ENCODE results near the gene KPNA5. TPM values are rescaled to one million over a fixed set of nuclear protein-coding genes. Genes with fewer than 3 reads are reported as not detected.
"Not testable (repeated sequence)": the region's sequence is repeated elsewhere in the genome, so short reads cannot be mapped to it uniquely, and the experiment has no call there.

Gene KPNA5
- total RNA-seq, 1 donor from 2014 or later: 17.4 TPM

GRCh38 chr6:116705917-116706316, 24.9 kb downstream of the KPNA5 start:
- no peak for DNase-seq

- DNase-seq: no peak
Measured at GRCh38 chr6:116714296-116714695, 33.3 kb downstream of the KPNA5 start.

- no peak for DNase-seq
Measured at GRCh38 chr6:116714761-116715160, 33.8 kb downstream of the KPNA5 start.

DNA sequence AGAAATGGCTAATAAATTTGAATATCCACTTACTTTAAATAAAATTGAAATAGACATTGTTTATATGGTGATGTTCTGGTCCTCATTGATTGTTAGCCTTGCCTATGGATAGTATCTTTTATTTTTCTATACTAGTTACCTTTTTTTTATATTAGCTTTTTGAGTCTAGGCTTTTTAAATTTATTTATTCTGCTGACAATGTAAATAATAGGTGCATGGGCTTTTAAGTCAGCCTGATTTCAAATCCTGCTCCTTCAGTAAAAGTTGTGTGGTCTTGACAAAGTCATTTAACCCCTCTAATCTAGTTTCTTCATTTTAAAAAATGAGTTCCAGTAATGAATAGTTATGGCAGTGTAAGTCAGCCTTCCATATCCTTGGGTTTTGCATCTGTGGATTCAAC, 45.9 kb downstream of the KPNA5 start:
- no peak for DNase-seq

- DNase-seq: no peak
Measured at GRCh38 chr6:116730513-116730912, 49.5 kb downstream of the KPNA5 start.

DNA sequence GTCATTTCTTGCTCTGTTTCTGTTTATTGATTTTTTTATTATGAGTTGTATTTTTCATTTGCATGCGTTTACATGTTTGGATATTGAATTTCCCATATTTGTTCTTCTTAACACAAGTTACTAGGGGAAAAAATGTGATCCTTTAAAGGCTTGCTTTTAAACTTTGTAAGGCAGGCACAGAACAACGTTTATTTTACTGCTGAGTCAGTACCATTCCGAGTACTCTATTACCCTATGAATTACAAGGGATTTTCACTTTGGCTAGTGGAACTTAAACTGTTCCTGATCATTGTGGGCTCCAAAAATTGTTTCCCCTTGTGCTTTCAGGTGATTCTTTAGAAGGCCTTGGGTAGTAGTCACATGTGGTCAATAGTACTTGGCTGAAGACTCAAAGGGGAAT, 56.0 kb downstream of the KPNA5 start:
- no peak for DNase-seq

GRCh38 chr6:116740486-116740885, 59.5 kb downstream of the KPNA5 start:
- DNase-seq: not testable (repeated sequence)

GRCh38 chr6:116741571-116741970, 60.6 kb downstream of the KPNA5 start:
- DNase-seq: peak; percentile 65

DNA sequence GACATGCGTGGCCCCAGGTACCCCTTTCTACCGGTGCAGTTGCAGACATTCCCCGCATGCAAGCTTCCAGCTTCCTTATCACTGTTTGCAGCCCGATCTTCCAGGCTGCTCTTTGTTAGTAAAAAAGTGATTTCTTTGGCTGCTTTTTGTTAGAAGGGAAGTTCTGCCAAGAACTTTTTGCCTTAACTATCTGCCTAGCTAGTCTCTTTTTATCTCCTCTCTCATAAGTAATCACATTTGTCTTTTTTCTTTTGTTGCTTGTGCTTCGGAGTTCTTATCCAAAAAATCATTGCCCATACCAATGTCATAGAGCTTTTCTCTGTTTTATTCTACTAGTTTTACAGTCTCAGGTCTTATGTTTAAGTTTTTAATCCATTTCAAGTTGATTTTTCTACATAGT, 64.2 kb downstream of the KPNA5 start:
- no peak for DNase-seq

GRCh38 chr6:116761779-116762178, 80.8 kb downstream of the KPNA5 start:
- DNase-seq: no peak

- DNase-seq: no peak
Measured at GRCh38 chr6:116762235-116762634, 81.2 kb downstream of the KPNA5 start.

GRCh38 chr6:116763048-116763447, 82.0 kb downstream of the KPNA5 start:
- no peak for DNase-seq

DNA sequence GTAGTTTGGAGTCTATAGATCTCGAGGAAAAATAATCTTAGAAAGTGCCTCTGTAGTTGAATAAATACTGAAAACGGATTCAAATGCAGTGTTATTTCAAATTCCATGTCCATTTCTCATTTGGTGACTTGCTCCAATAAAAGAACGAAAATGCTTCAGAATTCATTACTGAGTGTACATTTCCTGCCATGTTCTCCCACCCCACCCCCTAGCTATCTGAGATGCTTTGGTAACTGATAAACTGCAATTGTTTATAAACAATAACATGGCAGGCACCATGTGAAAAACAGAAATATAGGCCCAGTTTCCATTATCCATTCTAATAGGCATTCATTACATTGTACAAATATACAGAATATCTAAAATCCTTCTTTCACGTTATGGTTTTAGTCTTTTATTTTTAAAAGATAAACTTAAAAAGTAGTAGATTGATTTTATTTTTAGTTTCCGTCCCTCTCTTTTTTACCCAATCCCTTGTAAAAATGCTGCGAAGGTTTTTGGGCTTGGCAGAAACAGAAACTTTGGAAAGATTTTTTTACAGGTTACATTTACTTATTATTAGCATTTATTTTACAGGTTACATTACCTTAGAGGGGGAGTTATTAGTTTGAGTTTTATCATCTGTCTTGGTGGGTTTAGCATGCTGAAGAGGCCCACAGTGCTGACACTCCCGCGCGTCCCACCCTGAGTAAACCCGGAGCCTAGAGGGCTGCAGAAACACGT, 83.1 kb downstream of the KPNA5 start:
- no peak for DNase-seq

GRCh38 chr6:116764629-116764960, 83.6 kb downstream of the KPNA5 start:
- DNase-seq: no peak

- peak; percentile 36 for DNase-seq
Measured at GRCh38 chr6:116764961-116765841, 84.2 kb downstream of the KPNA5 start, which contains the start of gene FAM162B. Gene FAM162B (minus strand): TSS chr6:116765719. CDS start chr6:116765576, 143 bp downstream.

DNA sequence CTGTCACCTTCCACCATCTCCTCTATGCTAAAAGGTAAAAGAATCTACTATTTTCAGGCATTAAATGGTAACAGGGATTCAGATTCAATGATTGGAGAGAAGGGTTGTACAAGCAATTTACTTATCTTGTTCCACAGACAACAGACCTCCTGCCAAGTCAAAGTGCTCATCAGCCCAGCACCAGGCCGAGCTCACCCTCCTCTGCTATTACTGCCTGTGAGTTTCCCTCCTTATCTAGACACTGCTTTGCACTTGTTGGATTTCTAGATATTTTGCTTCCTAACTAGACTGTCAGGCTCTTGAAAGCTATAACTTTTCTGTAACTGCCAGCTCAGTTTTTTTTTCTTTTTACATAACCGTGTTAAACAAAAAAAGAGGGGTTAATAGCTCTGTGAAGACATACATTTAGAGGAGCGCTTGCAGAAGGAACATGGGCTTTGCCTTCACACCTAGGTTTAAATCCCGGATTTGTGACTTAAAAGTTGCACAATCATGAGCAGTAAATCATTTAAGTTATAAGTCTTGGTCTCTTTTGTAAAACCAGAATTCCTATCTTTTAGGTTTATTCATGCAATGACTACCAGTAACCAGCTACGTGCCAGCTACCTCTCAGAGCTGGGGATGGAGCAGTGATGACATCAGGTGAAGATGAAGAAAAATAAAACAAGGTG, 85.6 kb downstream of the KPNA5 start:
- no peak for DNase-seq

DNA sequence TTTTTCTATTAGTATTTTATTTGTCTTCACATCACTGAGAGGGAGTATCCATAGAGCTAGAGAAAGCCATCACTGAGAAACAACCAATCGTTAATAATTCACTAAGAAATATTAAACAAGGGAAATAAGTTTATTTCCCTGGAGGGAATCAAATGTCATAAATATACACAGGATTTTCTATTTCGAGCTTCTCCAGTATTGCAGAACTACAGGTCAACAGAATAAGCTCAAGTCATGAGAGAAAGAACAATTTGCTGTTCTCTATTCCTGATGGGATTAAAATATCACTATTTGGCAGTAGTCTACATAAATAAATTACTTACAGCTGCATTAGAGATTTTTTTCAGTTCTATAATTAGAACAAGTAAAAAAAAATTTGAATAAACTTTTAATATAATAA, 86.7 kb downstream of the KPNA5 start:
- no peak for DNase-seq

DNA sequence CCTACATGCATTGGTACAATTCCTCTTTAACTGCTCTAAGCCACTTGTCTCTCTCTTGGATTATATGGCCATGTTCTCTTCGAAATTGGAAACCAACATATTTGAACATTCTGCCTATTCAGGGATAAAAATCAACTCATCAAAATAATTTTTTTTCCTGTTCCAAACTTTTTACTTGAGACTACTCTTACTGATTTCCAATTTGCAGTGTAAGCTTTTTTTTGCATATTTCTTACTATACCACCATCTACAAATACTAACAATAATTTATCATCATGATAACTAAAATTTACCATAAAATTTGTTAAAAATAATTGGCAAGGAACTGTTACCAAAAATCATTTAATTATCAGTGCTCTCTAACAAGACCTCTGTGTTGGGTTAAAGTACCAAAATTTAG, 91.4 kb downstream of the KPNA5 start:
- no peak for DNase-seq

GRCh38 chr6:116773886-116774285, 92.9 kb downstream of the KPNA5 start:
- no peak for DNase-seq

GRCh38 chr6:116779573-116780164, 98.7 kb downstream of the KPNA5 start:
- peak; percentile 57 for DNase-seq

- DNase-seq: no peak
Measured at GRCh38 chr6:116783852-116784251, 102.8 kb downstream of the KPNA5 start.
